ENCODE data around the gene TUBB. TPM values are rescaled to one million over a fixed set of nuclear protein-coding genes. Genes with fewer than 3 reads are reported as not detected.

The TUBB gene
- total RNA-seq, 4 donors from 2014 or later: 152 to 218 (median 207) TPM

- DNase-seq (ENCODE audit: low spot score in 2 of 2): no peak
- WGBS, 2 donors: 82 to 88% methylated on average over 6 of the region's 6 CpGs
- no peak overlapping the region for H3K4me3 ChIP-seq
- TF ChIP-seq EP300 (IDR thresholded peaks at IDR 0.05) (no peak), CTCF (IDR thresholded peaks at IDR 0.05) (no peak), POLR2A (IDR thresholded peaks at IDR 0.05) (no peak)
- no peaks in the 10 kb centered on the region for H3K4me1 ChIP-seq
- H3K9me3 ChIP-seq: no peaks in the 10 kb centered on the region
- H3K36me3 ChIP-seq: peaks cover 1 to 100% (median 4%) of the 10 kb centered on the region in 3 donors
- no peaks in the 10 kb centered on the region for H3K27me3 ChIP-seq
- H3K27ac ChIP-seq: no peak overlapping the region
These were observed 12.8 kb upstream of the TUBB start for GRCh38 chr6:30707281-30707850.

GRCh38 chr6:30709101-30709868, 10.9 kb upstream of the TUBB start:
- Histone ChIP-seq H3K27ac (no peak overlapping the region), H3K4me1 (no peaks in the 10 kb centered on the region), H3K4me3 (no peak overlapping the region), H3K27me3 (no peaks in the 10 kb centered on the region), H3K9me3 (no peaks in the 10 kb centered on the region), H3K36me3 (peaks cover 0 to 100% (median 5%) of the 10 kb centered on the region in 3 donors)
- TF ChIP-seq EP300 (IDR thresholded peaks at IDR 0.05) (no peak), CTCF (IDR thresholded peaks at IDR 0.05) (no peak)
- no peak for DNase-seq (ENCODE audit: low spot score in 2 of 2)
- WGBS, 2 donors: 95 to 98% methylated on average over 2 of the region's 2 CpGs

GRCh38 chr6:30711758-30712380, 8.3 kb upstream of the TUBB start:
- Histone ChIP-seq H3K4me3 (no peak overlapping the region), H3K9me3 (no peaks in the 10 kb centered on the region), H3K27ac (no peak overlapping the region), H3K4me1 (peaks cover 0 to 13% (median 2%) of the 10 kb centered on the region in 4 donors), H3K36me3 (peaks cover 0 to 85% (median 5%) of the 10 kb centered on the region in 3 donors), H3K27me3 (no peaks in the 10 kb centered on the region)
- DNase-seq (ENCODE audit: low spot score in 2 of 2): no peak
- 95 to 100% methylated on average over 1 of the region's 1 CpG for WGBS, 2 donors
- TF ChIP-seq POLR2A (IDR thresholded peaks at IDR 0.05) (no peak), CTCF (IDR thresholded peaks at IDR 0.05) (no peak), EP300 (IDR thresholded peaks at IDR 0.05) (no peak)

GRCh38 chr6:30712441-30712945, 7.7 kb upstream of the TUBB start:
- Histone ChIP-seq H3K4me1 (peaks cover 0 to 13% (median 2%) of the 10 kb centered on the region in 4 donors), H3K4me3 (no peak overlapping the region), H3K27ac (no peak overlapping the region), H3K27me3 (no peaks in the 10 kb centered on the region), H3K36me3 (peaks cover 0 to 79% (median 5%) of the 10 kb centered on the region in 3 donors), H3K9me3 (no peaks in the 10 kb centered on the region)
- TF ChIP-seq POLR2A (IDR thresholded peaks at IDR 0.05) (no peak), EP300 (IDR thresholded peaks at IDR 0.05) (no peak), CTCF (IDR thresholded peaks at IDR 0.05) (no peak)
- DNase-seq (ENCODE audit: low spot score in 2 of 2): no peak
- WGBS, 2 donors: 90 to 94% methylated on average over 7 of the region's 7 CpGs

- Histone ChIP-seq H3K27me3 (no peaks in the 10 kb centered on the region), H3K36me3 (peaks cover 0 to 61% (median 5%) of the 10 kb centered on the region in 3 donors), H3K9me3 (no peaks in the 10 kb centered on the region), H3K27ac (no peak overlapping the region), H3K4me1 (peaks cover 0 to 29% (median 13%) of the 10 kb centered on the region in 4 donors), H3K4me3 (no peak overlapping the region)
- TF ChIP-seq POLR2A (IDR thresholded peaks at IDR 0.05) (no peak), CTCF (IDR thresholded peaks at IDR 0.05) (no peak), EP300 (IDR thresholded peaks at IDR 0.05) (no peak)
- WGBS, 2 donors: 96 to 100% methylated on average over 1 of the region's 1 CpG
- no peak for DNase-seq (ENCODE audit: low spot score in 2 of 2)
These were observed 5.9 kb upstream of the TUBB start for GRCh38 chr6:30714263-30714662.
